IPS-NIHi7 (cell line): ENCODE measurements around the gene IARS1.

Experiments
- DNase-seq: peaks from one replicate; pipeline ENCODE4 v3.0.0; 2012; ENCODE audit warnings: mixed read lengths; ENCODE audit errors: extremely low spot score

Gene IARS1

GRCh38 chr9:92245005-92245797 lies 48.3 kb downstream of the IARS1 start:
- no peak for DNase-seq
